LHCN-M2 (cell line): Measurements from ENCODE around the gene CD82. TPM values are rescaled to one million over a fixed set of nuclear protein-coding genes. Genes with fewer than 3 reads are reported as not detected.

ENCODE experiments used
- DNase-seq: peaks from one replicate; pipeline ENCODE4 v3.0.0-alpha.2; 2012; ENCODE audit warnings: low read depth
- polyA plus RNA-seq: library from polyadenylated mRNA; unstranded; fragments of >200 nt; gene quantifications from one replicate; pipeline ENCODE4 v1.2.1, GENCODE V29; 2012; ENCODE audit warnings: missing spikeins
- total RNA-seq: library from RNA; depleted of rRNA; stranded (reverse); fragments of >200 nt; gene quantifications from 2 replicates; pipeline ENCODE4 v1.2.3, GENCODE V29; 2014; rRNA removed

Gene CD82, protein sequence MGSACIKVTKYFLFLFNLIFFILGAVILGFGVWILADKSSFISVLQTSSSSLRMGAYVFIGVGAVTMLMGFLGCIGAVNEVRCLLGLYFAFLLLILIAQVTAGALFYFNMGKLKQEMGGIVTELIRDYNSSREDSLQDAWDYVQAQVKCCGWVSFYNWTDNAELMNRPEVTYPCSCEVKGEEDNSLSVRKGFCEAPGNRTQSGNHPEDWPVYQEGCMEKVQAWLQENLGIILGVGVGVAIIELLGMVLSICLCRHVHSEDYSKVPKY
- total RNA-seq, result 304 and 372 TPM in 2 replicates
- polyA plus RNA-seq, result 301 TPM

DNA sequence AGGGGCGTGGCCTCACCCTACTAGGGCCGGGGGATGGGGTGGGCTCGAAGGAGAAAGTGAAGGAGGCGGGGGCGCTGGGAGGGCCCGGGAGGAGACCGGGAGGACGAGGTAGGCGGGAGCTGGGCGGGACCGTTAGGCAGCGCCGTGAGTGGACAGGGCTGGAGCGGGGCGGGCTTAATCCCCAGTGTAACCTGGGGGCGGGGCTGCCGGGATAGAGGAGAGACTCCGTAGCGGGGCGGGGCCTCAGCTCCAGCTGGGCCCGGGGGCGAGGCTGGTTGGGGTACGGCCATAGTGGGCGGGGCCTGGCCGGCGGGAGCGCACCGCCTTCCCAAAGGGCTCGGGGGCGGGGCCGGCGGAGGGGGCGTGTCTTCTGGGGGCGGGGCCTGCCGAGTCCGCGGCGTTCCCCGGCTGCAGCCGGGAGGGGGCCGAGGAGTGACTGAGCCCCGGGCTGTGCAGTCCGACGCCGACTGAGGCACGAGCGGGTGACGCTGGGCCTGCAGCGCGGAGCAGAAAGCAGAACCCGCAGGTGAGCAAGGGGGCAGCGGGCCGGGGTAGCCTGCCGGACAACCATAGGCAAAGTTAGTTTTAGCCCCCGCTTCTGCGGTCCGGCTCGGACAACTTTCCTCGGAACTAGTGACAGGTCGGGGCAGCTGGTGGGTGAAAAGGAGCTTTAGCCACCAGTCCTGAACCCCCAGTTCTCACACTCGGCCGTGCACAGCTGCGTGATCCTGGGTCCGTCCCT lies at the start of gene CD82:
CD82 (plus strand) TSS at position 453 of the 742 bp plus-strand sequence. CDS start 29,000 bp downstream, outside the sequence.
- peak; percentile 98 for DNase-seq

DNA sequence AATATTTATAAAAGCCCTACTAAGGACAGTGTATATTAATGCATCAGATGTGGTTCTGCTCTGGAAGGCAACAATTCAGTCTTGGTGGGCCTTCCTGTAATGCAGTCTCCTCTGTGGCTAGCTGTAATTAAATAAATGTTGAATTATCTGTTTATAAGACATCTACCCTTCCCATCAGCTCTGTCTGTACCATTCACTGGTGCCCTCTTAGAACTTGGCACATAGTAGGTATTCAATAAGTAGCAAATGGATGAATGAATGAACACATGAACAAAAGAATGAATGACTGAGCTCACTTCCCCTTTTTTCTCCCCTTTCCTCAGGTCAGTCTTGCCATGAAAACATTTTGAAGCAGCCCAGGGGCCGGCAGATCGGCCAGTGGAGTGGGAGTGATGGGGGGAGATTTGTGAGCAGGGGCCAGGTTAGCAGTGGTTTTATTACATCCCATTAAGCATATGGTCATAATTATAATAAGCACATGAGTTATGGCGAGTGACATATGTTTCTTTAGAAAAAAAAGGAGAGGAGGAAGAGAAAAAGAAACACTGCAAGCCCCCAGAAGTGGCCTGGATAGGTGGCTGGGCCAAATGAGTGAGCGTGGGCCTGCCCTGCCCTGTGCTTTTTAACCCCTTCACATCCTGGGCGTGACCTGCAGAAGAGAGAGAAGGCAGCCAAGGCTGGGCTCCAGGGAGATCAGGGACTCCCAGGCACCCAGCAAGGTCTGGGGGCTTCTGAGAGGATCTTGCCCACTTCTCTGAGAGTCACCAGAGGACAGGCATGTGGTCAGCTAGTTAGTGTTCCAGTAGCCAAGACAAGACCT lies 48.6 kb upstream of the CD82 start:
- no peak for DNase-seq

DNA sequence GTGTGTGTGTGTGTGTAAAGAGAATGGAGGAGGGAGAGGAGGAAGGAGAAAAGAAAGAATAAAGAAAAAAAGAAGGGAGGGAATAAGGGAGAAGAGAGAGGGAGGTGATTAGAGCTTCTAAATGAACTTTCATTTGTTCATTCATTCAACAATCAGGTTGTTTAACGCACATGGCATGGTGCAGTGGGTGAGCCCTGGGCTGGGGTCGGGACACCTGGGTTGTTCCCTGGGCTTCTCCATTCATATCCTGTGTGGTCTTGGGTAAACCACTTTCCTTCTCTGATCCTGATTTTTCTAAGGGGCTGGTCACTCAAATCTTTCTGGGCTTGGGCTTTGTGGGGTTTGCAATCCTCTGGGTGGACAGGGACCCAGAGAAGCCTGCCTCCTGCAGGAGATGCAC lies 47.9 kb upstream of the CD82 start:
- DNase-seq, result no peak

DNA sequence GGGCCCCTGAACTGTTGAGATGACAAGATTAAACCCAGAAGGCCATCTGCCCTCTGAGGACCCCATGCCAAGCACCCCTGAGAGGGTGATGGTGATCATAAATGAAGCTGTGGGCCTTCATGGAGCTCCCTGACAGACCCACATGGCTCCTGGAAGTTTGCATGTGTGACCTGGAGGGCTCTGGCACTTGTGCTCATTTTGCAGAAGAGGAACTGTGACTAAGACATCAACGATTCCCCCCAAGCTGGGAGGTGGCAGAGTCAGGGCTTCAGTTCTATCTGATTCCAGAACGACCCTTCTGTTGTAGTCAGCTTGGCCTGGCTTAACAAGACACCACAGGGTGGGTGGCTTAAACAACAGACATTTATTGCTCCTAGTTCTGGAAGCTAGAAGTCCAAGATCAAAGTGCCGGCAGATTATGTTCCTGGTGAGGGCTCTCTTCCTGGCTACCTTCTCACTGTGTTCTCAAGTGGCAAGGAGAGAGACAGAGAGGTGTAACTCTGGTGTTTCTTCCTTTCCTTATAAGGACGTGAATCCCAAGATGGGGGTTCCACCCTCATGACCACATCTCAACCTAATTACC lies 46.4 kb upstream of the CD82 start:
- no peak for DNase-seq

DNA sequence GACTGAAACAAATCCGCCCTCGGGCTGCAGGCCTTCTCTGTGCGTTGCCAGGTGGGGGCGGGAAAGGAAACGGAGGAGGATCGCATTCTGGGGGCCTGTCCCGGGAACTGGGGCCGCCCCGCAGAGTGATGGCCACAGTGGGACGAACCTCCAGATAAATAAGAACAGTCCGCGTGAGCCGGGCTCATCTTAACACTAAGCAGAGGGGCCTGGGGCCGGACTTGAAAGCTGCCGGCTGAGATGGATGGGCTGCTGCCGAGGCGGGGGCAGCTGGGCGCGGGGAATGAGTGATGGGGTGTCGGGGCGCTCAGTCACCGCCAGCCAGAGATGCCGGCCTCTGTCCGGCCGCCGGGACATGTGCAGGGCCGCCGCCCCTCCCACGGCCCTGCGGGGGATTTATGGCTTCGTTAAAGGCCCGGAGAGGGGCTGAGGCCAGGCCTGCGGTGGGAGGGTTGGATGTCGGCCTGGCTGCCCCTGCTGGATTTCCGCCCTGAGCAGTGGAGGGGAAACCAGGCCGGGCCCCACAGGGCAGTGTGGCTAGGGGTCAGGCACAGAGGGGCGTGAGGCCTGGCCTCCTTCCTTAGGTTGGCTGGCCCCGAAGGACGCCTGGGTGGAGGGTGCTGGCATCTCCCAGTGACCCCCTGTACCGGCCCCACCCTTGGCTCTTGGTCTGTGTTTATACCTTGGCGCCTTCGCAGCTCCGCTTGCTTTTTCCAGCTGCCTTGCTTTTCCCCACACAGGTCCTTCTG lies 45.3 kb upstream of the CD82 start:
- no peak for DNase-seq

DNA sequence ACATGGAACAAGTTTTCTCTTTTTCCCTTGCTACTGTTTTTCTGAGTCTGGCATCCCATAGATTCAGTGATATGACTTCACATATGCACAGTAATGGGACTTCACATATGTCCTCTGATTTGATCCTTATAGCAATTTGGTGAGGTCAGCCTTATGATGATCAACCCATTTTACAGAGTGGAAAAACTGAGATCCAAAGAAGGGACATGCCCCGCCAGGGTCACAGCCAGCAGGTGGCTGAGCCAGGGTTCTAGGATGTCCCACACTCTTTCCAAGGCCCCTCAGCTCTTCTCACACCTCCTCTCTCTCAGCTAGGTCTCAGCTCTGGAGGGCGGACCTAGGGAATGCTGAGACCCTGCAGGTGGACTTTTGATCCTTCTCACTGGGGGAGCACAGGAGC lies 44.3 kb upstream of the CD82 start:
- DNase-seq, result no peak

DNA sequence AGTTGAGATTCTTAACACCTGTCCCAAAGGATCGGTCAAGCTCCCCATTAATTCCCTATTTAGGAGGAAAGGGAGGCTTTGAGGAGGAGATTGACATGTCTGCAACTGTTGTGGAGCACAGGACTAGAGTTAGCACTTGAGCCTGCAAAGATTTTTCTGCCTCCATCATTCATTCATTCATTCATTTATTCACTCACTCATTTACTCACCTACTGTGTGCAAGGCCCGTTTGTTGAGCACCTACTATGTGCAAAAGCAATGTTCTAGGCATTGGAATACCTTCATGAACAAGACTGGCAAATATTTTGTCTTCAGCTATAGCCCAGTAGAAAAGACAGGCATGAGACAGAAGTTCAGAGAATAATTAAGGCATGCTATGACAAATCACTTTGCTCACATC lies 43.2 kb upstream of the CD82 start:
- no peak for DNase-seq

DNA sequence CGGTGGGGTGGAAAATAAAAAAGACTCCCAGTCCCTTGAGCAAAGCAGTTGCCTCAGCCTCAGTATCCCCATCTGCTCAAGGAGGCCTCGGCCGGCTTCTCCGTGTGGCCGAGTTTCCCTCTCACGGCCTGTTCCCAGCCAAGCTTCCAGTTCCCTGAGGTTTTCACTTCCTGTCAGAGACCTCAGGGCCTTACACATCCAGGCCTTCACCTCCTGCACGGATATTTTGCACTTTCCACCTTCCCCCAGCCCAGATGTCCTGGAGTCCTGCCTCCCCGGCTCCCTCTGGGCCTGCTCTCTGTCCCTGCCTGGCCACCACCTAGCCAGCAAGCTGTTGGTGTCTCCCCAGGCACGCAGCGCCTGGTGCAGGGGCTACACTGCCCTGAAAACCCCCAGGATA lies 41.1 kb upstream of the CD82 start:
- DNase-seq, result no peak

DNA sequence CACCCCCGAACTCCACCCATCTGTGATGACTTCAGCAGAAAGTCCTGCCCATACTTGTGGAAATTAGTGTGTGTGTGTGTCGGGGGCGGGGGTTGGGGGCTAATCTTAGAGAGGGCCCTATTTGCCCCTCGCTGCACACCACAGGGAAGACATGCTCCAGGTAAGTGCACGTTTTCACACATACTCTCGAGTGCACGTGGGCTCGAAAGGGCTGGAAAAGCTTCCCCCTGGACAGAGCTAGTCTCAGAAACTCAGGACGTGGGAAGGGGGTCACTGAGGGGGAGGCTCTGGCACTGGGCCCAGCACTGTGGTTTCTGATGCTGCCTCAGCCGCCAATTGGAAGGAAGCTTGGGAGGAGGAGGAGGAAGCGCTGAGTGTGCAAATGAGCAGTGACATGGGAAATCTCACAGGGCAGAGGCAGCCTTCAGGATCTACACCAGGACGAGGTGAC lies 40.7 kb upstream of the CD82 start:
- no peak for DNase-seq

DNA sequence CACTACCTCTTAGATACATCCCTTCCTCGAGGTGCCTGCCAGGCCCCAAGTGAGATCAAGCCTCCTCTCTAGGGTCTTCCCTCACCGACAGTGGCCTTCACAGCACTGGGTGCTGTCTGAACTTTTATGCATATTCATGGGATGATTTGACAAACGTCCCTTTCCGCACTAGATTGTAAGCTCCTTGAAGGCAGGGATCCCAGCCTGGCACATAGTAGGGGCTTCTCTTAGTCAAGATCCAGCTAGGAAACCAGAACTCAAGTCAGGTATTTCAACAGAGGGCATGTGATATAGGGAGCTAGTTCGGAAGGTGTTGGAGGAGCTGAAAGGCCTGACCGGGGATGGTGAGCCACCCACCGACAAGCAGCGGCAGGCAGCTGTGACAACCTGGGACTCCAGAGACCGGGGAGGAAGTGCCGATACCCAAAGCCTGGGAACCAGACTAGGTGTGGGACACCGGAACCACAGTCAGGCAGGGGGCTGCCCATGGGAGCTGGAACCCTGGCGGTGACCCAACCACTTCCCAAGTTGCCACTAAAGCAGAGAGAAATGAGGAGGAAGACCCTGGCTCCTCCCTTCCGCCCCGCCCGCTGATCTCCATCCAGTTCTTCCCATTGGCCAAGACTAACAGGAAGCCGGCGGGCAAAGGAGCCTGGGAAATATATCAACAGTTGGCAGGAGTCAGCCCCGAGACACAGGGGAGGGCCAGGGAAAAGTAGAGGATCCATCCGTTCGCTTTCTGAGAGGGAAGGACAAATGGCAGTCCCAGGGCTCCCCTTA lies 39.8 kb upstream of the CD82 start:
- DNase-seq, result no peak

DNA sequence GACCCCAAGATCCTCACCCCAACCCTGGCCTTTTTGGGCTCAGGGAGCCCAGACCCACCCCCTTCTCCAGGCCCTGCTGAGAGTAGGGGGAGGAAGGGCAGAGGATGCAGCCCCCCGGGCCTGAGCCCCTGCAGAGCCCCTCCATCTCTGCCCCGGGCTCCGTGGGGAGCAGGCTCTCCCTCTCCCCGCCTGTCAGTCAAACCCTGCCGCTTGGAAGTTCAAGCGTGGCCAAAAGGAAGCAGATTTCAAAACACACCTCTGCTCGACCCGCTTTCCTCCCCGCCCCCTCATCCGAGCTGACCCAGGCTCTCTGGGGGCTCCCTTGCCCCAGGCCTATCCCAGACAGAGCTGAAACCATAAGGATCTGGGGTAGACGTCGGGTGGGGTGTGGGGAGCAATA lies 39.0 kb upstream of the CD82 start:
- DNase-seq, result no peak

DNA sequence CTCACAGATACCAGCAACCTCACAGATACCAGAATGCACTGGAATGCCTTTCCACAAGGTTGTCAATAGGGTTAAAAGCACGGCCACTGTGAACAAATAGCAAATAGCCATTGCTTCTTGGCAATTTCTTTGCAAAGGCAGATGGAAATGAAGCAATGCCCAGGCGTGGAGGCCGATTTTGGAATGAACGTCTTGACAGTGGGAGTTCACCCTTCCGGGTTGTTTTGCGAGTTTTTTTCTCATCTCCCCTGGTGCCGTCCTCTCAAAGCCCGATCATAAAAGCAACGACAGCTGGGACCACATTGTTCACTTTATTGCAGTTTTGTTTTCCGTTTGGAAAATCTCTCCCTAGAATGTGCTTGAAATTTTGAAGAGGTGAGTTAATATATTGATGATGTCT lies 38.0 kb upstream of the CD82 start:
- DNase-seq, result no peak

DNA sequence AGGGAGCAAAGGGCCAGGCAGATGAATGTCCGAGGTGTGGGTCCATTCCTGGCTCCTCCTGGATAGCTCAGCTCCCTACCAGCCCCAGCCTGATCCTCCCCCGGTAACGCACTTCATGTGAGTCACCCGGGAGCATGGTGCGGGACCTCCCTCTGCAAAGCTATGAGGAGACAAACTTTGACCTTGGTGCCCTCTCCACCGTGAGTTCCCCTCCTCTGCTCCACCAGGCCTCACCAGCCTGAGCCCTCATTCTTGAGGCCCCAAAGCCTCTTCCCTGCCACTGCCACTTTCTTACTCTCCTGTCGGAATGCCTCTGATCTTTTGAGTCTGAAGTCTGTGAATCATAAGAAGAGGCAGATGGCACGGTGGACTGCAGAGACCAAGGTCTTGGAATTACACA lies 37.4 kb upstream of the CD82 start:
- no peak for DNase-seq

DNA sequence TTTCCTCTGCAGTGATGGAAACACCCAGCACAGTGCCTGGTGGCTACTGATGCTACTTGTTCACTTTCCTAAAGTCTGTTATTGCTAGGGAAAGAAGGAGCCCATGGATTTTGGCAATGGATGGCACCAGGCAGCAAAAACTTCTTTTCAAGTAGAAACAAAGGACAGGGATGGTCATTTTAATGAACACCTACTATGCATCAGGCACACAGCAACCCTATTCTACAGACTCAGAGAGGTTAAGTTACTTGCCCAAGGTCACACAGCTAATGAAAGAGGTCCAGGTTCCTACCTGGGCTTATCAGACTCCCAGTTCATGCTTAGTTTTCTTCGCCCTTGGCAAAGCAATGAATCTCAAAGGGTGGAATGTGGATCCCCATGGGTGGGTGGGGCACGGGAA lies 36.9 kb upstream of the CD82 start:
- DNase-seq, result no peak

DNA sequence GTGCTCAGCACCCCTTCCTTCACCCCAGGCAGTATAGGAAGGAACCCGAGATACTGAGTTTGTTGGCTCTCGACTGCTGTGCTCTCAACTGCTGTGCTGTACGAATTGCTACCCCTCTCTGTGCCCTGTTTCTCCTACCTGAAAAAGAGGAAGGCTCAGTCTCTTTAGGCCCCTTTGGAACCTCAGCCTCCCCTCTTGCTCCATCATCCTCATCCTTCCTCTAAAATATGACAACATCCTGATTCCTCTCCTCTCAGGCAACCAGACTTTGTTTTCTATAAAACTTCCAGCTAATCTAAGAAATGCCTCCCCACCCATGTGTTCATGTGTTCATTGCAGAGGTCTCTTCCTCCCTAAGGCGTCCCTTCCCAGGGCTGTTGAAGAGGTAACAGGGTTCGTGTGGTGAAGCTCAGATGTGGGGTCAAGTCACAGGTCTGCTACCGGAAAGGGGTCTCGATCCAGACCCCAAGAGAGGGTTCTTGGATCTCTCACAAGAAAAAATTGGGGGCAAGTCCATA lies 35.5 kb upstream of the CD82 start:
- DNase-seq, result no peak

DNA sequence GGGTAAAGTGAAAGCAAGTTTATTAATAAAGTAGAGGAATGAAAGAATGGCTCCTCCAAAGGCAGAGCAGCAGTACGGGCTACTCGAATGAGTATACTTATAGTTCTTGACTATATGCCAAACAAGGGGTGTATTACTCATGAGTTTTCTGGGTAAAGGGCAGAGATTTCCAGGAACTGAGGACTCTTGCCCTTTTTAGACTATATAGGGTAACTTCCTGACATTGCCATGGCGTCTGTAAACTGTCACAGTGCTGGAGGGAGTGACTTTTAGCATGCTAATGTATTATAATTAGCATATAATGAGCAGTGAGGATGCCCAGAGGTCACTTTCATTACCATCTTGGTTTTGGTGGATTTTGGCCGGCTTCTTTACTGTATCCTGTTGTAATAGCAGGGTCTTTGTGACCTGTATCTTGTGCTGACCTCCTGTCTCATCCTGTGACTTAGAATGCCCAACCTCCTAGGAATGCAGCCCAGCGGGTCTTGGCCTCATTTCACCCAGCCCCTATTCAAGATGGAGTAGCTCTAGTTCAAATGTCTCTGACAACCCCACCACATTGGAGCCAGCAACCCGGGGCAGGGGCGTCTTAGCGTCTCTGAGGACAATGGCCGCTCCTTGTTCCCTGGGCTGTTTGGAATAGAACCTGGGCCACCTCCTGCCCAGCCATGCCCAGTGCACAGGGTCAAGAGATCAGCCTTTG lies 34.9 kb upstream of the CD82 start:
- DNase-seq, result no peak

DNA sequence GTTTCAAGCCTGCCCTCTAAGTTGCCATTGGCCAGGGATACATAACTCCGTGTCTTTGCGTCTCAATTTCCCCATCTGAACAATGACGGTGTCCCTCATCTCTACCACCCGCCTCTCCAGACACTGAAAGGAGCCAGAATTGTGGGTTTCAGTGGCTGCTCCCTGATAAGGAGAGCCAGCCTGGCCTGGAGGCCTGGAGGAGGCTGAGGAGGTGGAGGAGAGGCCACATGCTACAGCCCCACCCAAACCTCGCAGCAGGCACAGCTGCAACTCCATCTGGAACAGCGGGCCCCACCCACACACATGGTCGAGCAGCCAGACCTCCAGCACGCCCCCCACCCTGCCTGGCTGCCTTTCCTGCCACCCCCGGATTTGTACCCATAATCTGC lies 34.4 kb upstream of the CD82 start:
- DNase-seq, result no peak

DNA sequence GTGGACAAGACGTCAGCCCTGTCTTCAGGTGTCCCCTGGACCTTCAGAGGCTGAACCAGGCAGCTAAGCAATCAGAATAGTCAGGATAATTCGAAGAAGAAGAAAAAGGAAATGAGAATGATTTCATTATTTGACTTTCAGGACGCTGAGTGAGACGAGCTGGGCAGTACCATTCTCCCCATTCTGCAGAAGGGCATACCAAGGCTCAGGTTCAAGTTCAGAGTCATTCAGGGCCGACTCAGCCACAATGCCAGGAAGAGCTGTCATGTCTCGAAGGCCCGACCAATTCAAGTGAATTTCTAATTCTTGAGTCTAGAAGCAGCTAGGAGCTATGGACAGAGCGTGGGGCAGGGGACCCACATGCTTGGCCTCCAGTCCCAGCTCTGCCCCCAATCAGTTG lies 33.8 kb upstream of the CD82 start:
- no peak for DNase-seq

DNA sequence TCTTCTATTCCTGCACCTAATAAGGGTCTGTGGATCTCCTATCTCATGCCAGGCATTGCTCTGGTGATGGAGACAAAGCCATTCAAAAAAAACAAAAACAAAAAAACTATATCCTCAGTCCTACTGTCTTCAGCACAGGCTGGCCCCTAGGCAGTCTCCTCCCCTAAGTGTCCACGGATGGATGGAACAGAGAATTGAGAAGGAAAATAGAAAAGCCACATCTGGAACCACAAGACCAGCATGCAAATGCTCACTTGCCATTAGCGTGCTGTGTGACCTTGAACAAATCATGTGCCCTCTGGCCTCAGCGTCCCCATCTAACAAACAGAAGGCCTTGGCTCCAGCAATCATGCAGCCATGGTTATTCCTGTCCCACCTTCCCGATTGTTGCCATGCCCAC lies 32.7 kb upstream of the CD82 start:
- DNase-seq, result no peak
